ENCODE measurements around the gene CGB1. TPM values are rescaled to one million over a fixed set of nuclear protein-coding genes. Genes with fewer than 3 reads are reported as not detected.

The CGB1 gene
- total and polyA plus RNA-seq, 10 of the 15 experiments (the other 5 are each of a cell fraction or from before 2014, with no cell fraction given): not detected

DNA sequence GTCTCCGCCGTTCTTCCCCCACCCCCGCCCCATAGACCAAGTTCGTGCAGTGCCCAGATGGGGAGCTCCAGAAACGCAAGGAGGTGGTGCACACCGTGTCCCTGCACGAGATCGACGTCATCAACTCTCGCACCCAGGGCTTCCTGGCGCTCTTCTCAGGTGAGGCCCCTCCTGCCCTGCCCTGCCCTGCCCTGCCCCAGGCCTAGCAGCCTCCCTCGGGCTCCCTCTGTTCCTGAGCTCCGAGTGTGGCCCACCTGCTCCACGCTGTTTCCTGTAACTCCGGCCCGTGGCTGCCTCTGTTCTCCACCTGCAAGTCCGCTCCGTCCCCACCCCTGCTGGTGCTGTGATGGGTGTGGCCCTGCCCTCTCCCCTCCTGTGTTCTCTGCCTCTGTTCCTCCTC lies 26.2 kb downstream of the CGB1 start:
- no peak overlapping the region for H3K9ac ChIP-seq (ENCODE audit: control insufficient read depth, insufficient read depth, low read length)
- in situ Hi-C loops (cut with MboI): no loop called here
- no peak overlapping the region for H3K4me3 ChIP-seq
- no peak for DNase-seq (ENCODE audit: low read depth, low spot score)
- CTCF ChIA-PET: no interaction called here
- H3K4me2 ChIP-seq (ENCODE audit: control insufficient read depth, insufficient read depth): no peak overlapping the region
- no peaks in the 10 kb centered on the region for H4K20me1 ChIP-seq (ENCODE audit: control insufficient read depth, insufficient read depth)
- FAIRE-seq: no peak
- H3K36me3 ChIP-seq (ENCODE audit: control insufficient read depth in 2 of 2, insufficient read depth in 2 of 2, low read length in 1 of 2): peaks cover 14 to 25% of the 10 kb centered on the region in 2 experiments
- H3K9me3 ChIP-seq (replicated peaks; ENCODE audit: control insufficient read depth, insufficient read depth, low read length): no peaks in the 10 kb centered on the region
- H2AFZ ChIP-seq (ENCODE audit: control insufficient read depth, low read depth, low read length): no peak overlapping the region
- no peak overlapping the region for H3K27ac ChIP-seq (ENCODE audit: control insufficient read depth, insufficient read depth)
- intact Hi-C loops (cut with micrococcal nuclease; ENCODE audit: unreplicated experiment): no loop called here
- no TSS peak for BruUV-seq (replicated peaks)
- H3K4me1 ChIP-seq (ENCODE audit: control insufficient read depth, insufficient read depth, low read length): no peaks in the 10 kb centered on the region
- RAD21 ChIA-PET (ENCODE audit: unreplicated experiment): no interaction called here
- WGBS (ENCODE audit: insufficient coverage, insufficient replicate concordance, low lambda C conversion rate, missing lambda C conversion rate): 87% methylated on average over 18 of the region's 18 CpGs
- no peaks in the 10 kb centered on the region for H3K79me2 ChIP-seq (ENCODE audit: control insufficient read depth, insufficient read depth, low read length)
- SMC1A ChIA-PET (ENCODE audit: uncharacterized antibody, unreplicated experiment): no interaction called here
- ATAC-seq: no peak
- POLR2A ChIA-PET: no interaction called here
- H3K27me3 ChIP-seq (replicated peaks in 1 of 2; ENCODE audit: control insufficient read depth in 2 of 2, insufficient read depth in 2 of 2, low read length in 1 of 2): no peaks in the 10 kb centered on the region
- TF ChIP-seq TAF1 (IDR thresholded peaks at IDR 0.05; ENCODE audit: borderline replicate concordance, low read depth, low read length): no peak
- no peak for TF ChIP-seq TARDBP (IDR thresholded peaks at IDR 0.05; ENCODE audit: borderline replicate concordance)
- no peak for TF ChIP-seq ZNF207 (IDR thresholded peaks at IDR 0.05; ENCODE audit: borderline replicate concordance)
- TF ChIP-seq, protein P1, sequence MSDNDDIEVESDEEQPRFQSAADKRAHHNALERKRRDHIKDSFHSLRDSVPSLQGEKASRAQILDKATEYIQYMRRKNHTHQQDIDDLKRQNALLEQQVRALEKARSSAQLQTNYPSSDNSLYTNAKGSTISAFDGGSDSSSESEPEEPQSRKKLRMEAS (IDR thresholded peaks at IDR 0.05; ENCODE audit: low read depth, low read length): no peak
- no peak for TF ChIP-seq RELA (IDR thresholded peaks at IDR 0.05; ENCODE audit: borderline replicate concordance, partially characterized antibody)
- TF ChIP-seq GABPA (IDR thresholded peaks at IDR 0.05; ENCODE audit: low read depth): no peak
- no peak for TF ChIP-seq ETV6 (conservative IDR thresholded peaks at IDR 0.05 in 1 of 2, IDR thresholded peaks at IDR 0.05 in 1 of 2; ENCODE audit: borderline replicate concordance in 1 of 2, low read depth in 1 of 2)
- no peak for TF ChIP-seq ZBED1 (IDR thresholded peaks at IDR 0.05; ENCODE audit: borderline replicate concordance)
- no peak for TF ChIP-seq POLR2AphosphoS2 (IDR thresholded peaks at IDR 0.05; ENCODE audit: low read depth, low read length)
- TF ChIP-seq, protein P2, sequence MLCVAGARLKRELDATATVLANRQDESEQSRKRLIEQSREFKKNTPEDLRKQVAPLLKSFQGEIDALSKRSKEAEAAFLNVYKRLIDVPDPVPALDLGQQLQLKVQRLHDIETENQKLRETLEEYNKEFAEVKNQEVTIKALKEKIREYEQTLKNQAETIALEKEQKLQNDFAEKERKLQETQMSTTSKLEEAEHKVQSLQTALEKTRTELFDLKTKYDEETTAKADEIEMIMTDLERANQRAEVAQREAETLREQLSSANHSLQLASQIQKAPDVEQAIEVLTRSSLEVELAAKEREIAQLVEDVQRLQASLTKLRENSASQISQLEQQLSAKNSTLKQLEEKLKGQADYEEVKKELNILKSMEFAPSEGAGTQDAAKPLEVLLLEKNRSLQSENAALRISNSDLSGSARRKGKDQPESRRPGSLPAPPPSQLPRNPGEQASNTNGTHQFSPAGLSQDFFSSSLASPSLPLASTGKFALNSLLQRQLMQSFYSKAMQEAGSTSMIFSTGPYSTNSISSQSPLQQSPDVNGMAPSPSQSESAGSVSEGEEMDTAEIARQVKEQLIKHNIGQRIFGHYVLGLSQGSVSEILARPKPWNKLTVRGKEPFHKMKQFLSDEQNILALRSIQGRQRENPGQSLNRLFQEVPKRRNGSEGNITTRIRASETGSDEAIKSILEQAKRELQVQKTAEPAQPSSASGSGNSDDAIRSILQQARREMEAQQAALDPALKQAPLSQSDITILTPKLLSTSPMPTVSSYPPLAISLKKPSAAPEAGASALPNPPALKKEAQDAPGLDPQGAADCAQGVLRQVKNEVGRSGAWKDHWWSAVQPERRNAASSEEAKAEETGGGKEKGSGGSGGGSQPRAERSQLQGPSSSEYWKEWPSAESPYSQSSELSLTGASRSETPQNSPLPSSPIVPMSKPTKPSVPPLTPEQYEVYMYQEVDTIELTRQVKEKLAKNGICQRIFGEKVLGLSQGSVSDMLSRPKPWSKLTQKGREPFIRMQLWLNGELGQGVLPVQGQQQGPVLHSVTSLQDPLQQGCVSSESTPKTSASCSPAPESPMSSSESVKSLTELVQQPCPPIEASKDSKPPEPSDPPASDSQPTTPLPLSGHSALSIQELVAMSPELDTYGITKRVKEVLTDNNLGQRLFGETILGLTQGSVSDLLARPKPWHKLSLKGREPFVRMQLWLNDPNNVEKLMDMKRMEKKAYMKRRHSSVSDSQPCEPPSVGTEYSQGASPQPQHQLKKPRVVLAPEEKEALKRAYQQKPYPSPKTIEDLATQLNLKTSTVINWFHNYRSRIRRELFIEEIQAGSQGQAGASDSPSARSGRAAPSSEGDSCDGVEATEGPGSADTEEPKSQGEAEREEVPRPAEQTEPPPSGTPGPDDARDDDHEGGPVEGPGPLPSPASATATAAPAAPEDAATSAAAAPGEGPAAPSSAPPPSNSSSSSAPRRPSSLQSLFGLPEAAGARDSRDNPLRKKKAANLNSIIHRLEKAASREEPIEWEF (IDR thresholded peaks at IDR 0.05; ENCODE audit: insufficient replicate concordance, low read depth, low read length): no peak
- TF ChIP-seq IRF4 (IDR thresholded peaks at IDR 0.05; ENCODE audit: low read depth, low read length): no peak
- TF ChIP-seq NRF1 (conservative IDR thresholded peaks at IDR 0.05; ENCODE audit: low read depth, low read length): no peak
- TF ChIP-seq, protein P3, sequence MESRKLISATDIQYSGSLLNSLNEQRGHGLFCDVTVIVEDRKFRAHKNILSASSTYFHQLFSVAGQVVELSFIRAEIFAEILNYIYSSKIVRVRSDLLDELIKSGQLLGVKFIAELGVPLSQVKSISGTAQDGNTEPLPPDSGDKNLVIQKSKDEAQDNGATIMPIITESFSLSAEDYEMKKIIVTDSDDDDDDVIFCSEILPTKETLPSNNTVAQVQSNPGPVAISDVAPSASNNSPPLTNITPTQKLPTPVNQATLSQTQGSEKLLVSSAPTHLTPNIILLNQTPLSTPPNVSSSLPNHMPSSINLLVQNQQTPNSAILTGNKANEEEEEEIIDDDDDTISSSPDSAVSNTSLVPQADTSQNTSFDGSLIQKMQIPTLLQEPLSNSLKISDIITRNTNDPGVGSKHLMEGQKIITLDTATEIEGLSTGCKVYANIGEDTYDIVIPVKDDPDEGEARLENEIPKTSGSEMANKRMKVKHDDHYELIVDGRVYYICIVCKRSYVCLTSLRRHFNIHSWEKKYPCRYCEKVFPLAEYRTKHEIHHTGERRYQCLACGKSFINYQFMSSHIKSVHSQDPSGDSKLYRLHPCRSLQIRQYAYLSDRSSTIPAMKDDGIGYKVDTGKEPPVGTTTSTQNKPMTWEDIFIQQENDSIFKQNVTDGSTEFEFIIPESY (IDR thresholded peaks at IDR 0.05): no peak
- TF ChIP-seq FOXM1 (IDR thresholded peaks at IDR 0.05; ENCODE audit: low read depth, low read length): no peak
- TF ChIP-seq, protein P4, sequence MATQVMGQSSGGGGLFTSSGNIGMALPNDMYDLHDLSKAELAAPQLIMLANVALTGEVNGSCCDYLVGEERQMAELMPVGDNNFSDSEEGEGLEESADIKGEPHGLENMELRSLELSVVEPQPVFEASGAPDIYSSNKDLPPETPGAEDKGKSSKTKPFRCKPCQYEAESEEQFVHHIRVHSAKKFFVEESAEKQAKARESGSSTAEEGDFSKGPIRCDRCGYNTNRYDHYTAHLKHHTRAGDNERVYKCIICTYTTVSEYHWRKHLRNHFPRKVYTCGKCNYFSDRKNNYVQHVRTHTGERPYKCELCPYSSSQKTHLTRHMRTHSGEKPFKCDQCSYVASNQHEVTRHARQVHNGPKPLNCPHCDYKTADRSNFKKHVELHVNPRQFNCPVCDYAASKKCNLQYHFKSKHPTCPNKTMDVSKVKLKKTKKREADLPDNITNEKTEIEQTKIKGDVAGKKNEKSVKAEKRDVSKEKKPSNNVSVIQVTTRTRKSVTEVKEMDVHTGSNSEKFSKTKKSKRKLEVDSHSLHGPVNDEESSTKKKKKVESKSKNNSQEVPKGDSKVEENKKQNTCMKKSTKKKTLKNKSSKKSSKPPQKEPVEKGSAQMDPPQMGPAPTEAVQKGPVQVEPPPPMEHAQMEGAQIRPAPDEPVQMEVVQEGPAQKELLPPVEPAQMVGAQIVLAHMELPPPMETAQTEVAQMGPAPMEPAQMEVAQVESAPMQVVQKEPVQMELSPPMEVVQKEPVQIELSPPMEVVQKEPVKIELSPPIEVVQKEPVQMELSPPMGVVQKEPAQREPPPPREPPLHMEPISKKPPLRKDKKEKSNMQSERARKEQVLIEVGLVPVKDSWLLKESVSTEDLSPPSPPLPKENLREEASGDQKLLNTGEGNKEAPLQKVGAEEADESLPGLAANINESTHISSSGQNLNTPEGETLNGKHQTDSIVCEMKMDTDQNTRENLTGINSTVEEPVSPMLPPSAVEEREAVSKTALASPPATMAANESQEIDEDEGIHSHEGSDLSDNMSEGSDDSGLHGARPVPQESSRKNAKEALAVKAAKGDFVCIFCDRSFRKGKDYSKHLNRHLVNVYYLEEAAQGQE (IDR thresholded peaks at IDR 0.05; ENCODE audit: low read depth, low read length): no peak
